Measurements from ENCODE around the gene NRN1L. TPM values are rescaled to one million over a fixed set of nuclear protein-coding genes. Genes with fewer than 3 reads are reported as not detected.

NRN1L gene
- total and polyA plus RNA-seq, 4 donors = 1.1 to 5.8 (median 3.6) TPM

DNA sequence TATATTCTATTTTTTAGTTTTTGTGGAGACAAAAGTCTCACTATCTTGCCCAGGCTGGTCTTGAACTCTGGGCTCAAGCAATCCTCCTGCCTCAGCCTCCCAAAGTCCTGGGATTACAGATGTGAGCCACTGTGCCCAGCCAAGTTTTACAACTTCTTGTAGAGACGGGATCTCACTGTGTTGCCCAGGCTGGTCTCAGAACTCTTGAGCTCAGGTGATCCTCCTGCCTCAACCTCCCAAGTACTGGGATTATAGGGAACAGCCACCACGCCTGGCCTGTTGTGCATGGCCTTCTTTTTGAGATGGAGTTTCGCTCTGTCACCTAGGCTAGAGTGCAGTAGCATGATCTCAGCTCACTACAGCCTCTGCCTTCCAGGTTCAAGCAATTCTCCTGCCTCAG, 31.0 kb upstream of the NRN1L start:
- TF ChIP-seq, protein P1, sequence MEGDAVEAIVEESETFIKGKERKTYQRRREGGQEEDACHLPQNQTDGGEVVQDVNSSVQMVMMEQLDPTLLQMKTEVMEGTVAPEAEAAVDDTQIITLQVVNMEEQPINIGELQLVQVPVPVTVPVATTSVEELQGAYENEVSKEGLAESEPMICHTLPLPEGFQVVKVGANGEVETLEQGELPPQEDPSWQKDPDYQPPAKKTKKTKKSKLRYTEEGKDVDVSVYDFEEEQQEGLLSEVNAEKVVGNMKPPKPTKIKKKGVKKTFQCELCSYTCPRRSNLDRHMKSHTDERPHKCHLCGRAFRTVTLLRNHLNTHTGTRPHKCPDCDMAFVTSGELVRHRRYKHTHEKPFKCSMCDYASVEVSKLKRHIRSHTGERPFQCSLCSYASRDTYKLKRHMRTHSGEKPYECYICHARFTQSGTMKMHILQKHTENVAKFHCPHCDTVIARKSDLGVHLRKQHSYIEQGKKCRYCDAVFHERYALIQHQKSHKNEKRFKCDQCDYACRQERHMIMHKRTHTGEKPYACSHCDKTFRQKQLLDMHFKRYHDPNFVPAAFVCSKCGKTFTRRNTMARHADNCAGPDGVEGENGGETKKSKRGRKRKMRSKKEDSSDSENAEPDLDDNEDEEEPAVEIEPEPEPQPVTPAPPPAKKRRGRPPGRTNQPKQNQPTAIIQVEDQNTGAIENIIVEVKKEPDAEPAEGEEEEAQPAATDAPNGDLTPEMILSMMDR (IDR thresholded peaks at IDR 0.05; ENCODE audit: control extremely low read depth, extremely low read depth) = no peak
- Histone ChIP-seq H3K4me1 (ENCODE audit: control insufficient read depth in 5 of 5, insufficient read depth in 5 of 5, low read length in 5 of 5) (peaks cover 0 to 29% (median 11%) of the 10 kb centered on the region in 5 donors), H3K27ac (ENCODE audit: low read depth in 1 of 2, low read length in 1 of 2) (no peak overlapping the region), H3K4me3 (no peak overlapping the region), H3K9me3 (ENCODE audit: control insufficient read depth in 4 of 4, insufficient read depth in 3 of 4, low read length in 3 of 4) (no peaks in the 10 kb centered on the region), H3K9ac (ENCODE audit: insufficient read depth in 1 of 2, low read length in 2 of 2) (no peak overlapping the region), H3K36me3 (ENCODE audit: control insufficient read depth in 4 of 4, insufficient read depth in 4 of 4, low read length in 4 of 4) (peaks cover 0 to 6% (median 2%) of the 10 kb centered on the region in 4 donors), H3K27me3 (ENCODE audit: control insufficient read depth in 3 of 3, insufficient read depth in 3 of 3, low read length in 2 of 3) (no peaks in the 10 kb centered on the region)
- WGBS, 2 donors = 98 to 100% methylated on average over 3 of the region's 3 CpGs
- DNase-seq = no peak
- no peak for ATAC-seq (ENCODE audit: insufficient read depth, low FRiP score)

DNA sequence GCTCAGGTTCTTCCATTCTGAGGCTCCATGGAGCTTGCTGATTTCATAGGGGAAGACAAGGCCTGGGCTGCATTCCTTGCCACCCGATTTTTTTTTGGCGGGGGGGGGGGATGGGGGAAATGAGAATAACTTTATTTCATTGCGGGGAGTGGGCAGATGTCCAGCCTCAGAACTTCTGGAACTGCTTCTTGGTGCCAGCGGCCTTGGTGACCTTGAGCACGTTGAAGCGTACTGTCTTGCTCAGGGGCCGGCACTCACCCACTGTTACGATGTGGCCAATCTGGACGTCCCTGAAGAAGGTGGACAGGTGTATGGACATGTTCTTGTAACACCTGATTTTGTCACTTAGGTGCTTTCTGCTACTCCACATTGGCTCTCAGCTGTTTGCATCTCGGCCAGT, 28.9 kb upstream of the NRN1L start:
- H3K36me3 ChIP-seq (ENCODE audit: control insufficient read depth in 4 of 4, insufficient read depth in 4 of 4, low read length in 4 of 4) = peaks cover 0 to 7% (median 3%) of the 10 kb centered on the region in 4 donors
- H3K4me3 ChIP-seq = no peak overlapping the region
- DNase-seq (no peak), ATAC-seq (ENCODE audit: insufficient read depth, low FRiP score) (no peak)
- no peaks in the 10 kb centered on the region for H3K27me3 ChIP-seq (ENCODE audit: control insufficient read depth in 3 of 3, insufficient read depth in 3 of 3, low read length in 2 of 3)
- peak overlapping the region in 1 of 2 donors; percentile 58 for H3K27ac ChIP-seq (ENCODE audit: low read depth in 1 of 2, low read length in 1 of 2)
- TF ChIP-seq, protein P1 (IDR thresholded peaks at IDR 0.05; ENCODE audit: control extremely low read depth, extremely low read depth) = no peak
- WGBS, 2 donors = 82 to 91% methylated on average over 10 of the region's 10 CpGs
- H3K4me1 ChIP-seq (ENCODE audit: control insufficient read depth in 5 of 5, insufficient read depth in 5 of 5, low read length in 5 of 5) = peaks cover 0 to 34% (median 11%) of the 10 kb centered on the region in 5 donors
- H3K9me3 ChIP-seq (ENCODE audit: control insufficient read depth in 4 of 4, insufficient read depth in 3 of 4, low read length in 3 of 4) = no peaks in the 10 kb centered on the region
- H3K9ac ChIP-seq (ENCODE audit: insufficient read depth in 1 of 2, low read length in 2 of 2) = no peak overlapping the region

DNA sequence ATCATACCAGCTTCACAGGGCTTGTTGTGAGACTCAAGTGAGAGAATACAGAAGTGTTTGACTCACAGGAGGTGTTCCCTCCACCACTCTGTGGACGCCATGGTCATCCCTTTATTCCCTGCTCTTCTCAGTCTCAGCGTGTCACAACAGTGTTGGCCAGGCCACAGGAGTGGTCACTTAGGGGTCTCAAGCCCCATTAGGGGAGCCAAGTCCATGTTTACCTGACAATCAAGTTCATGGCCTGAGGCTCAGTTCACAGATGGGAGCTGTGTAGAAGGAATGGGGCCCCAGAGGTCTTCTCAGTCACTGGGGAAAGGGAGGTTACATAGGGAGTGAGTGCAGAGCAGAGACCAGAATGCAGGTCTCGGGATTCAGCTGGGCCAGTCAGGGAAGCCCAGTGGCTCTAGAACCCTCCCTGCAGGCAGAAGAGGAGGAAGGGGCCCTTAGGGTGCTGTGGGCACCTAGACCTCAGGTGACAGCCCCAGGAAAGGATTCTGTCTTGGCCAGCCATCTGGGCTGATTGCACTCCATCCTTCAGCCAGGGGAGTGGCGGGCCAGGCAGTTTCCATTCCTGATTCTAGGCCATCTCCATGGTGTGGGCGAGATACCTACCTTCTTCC, 27.6 kb upstream of the NRN1L start:
- Histone ChIP-seq H3K27me3 (ENCODE audit: control insufficient read depth in 3 of 3, insufficient read depth in 3 of 3, low read length in 2 of 3) (no peaks in the 10 kb centered on the region), H3K9ac (ENCODE audit: insufficient read depth in 1 of 2, low read length in 2 of 2) (peak overlapping the region in 1 of 2 donors; percentile 7), H3K9me3 (ENCODE audit: control insufficient read depth in 4 of 4, insufficient read depth in 3 of 4, low read length in 3 of 4) (no peaks in the 10 kb centered on the region), H3K36me3 (ENCODE audit: control insufficient read depth in 4 of 4, insufficient read depth in 4 of 4, low read length in 4 of 4) (peaks cover 0 to 9% (median 6%) of the 10 kb centered on the region in 4 donors), H3K4me3 (no peak overlapping the region), H3K4me1 (ENCODE audit: control insufficient read depth in 5 of 5, insufficient read depth in 5 of 5, low read length in 5 of 5) (peaks cover 0 to 43% (median 12%) of the 10 kb centered on the region in 5 donors), H3K27ac (ENCODE audit: low read depth in 1 of 2, low read length in 1 of 2) (peak overlapping the region; percentile 69 to 94)
- TF ChIP-seq, protein P1 (IDR thresholded peaks at IDR 0.05; ENCODE audit: control extremely low read depth, extremely low read depth) = no peak
- ATAC-seq (ENCODE audit: insufficient read depth, low FRiP score) (no peak), DNase-seq (no peak)
- WGBS, 2 donors = 85 to 92% methylated on average over 5 of the region's 5 CpGs

Measured in lung (tissue), 12 donors.